Common myeloid progenitor, CD34-positive (primary cell): Measurements from ENCODE around the gene TRIM7.
A peak's percentile ranks its signal among the peaks of the same experiment; 100 is the strongest.

ENCODE experiments used
- CTCF ChIA-PET: fragments of 350-600 bp; sonication (Branson Sonifier 250); formaldehyde crosslinking; loops from one replicate; lab custom pipeline; 2021; ENCODE audit warnings: antibody characterized with exemption; lab: Charles Lee
- POLR2A ChIA-PET: fragments of 350-600 bp; sonication (Branson Sonifier 250); formaldehyde crosslinking; loops from one replicate; lab custom pipeline; 2021; ENCODE audit warnings: antibody characterized with exemption; lab: Charles Lee
- DNase-seq, 3 donors: peaks; one replicate each; pipeline versions ENCODE4 v3.0.0 to v3.0.0-alpha.2; 2013
- H3K27ac ChIP-seq, 2 experiments: 1 replicate in 1 of 2; 2 replicates in 1 of 2; pipeline ENCODE4 v1.7.0; 2013; ENCODE audit warnings: inconsistent platforms in 2 of 2, low read length in 2 of 2, mild to moderate bottlenecking in 2 of 2, low read depth in 1 of 2, moderate library complexity in 1 of 2; ENCODE audit not compliant: severe bottlenecking in 2 of 2, insufficient read depth in 1 of 2, poor library complexity in 1 of 2
- H3K27me3 ChIP-seq, 5 experiments: replicated peaks in 2 of 5; 1 replicate in 3 of 5; 2 replicates in 2 of 5; pipeline versions ENCODE4 v1.6.1 to v1.7.0; 2013; ENCODE audit warnings: low read length in 4 of 5, mild to moderate bottlenecking in 2 of 5, moderate library complexity in 2 of 5, inconsistent platforms in 1 of 5; ENCODE audit not compliant: insufficient read depth in 5 of 5, control insufficient read depth in 4 of 5
- H3K36me3 ChIP-seq, 4 experiments: 1 replicate in 2 of 4; 2 replicates in 2 of 4; pipeline versions ENCODE4 v1.6.1 to v1.7.0; 2013; ENCODE audit warnings: low read length in 3 of 4, control low read depth in 1 of 4, mild to moderate bottlenecking in 1 of 4; ENCODE audit not compliant: control insufficient read depth in 4 of 4, insufficient read depth in 4 of 4
- H3K4me1 ChIP-seq, 4 experiments: 1 replicate in 3 of 4; 2 replicates in 1 of 4; pipeline versions ENCODE4 v1.6.1 to v1.7.1; 2013; ENCODE audit warnings: low read length in 3 of 4, mild to moderate bottlenecking in 3 of 4, control low read depth in 1 of 4, inconsistent platforms in 1 of 4, moderate library complexity in 1 of 4; ENCODE audit not compliant: control insufficient read depth in 4 of 4, insufficient read depth in 4 of 4; ENCODE audit errors: control extremely low read depth in 1 of 4
- H3K4me3 ChIP-seq, 7 experiments: 1 replicate in 4 of 7; 2 replicates in 3 of 7; pipeline versions ENCODE4 v1.5.1 to v1.7.0; 2013; ENCODE audit warnings: mild to moderate bottlenecking in 7 of 7, low read length in 6 of 7, moderate library complexity in 6 of 7, inconsistent platforms in 2 of 7, low read depth in 2 of 7, control low read depth in 1 of 7; ENCODE audit not compliant: insufficient read depth in 4 of 7, control insufficient read depth in 1 of 7; ENCODE audit errors: extremely low read depth in 1 of 7
- H3K9me3 ChIP-seq, 5 experiments: 1 replicate in 4 of 5; 2 replicates in 1 of 5; pipeline versions ENCODE4 v1.6.1 to v1.7.1; 2013; ENCODE audit warnings: low read length in 4 of 5, mild to moderate bottlenecking in 2 of 5, inconsistent platforms in 1 of 5, low read depth in 1 of 5, moderate library complexity in 1 of 5; ENCODE audit not compliant: control insufficient read depth in 4 of 5, insufficient read depth in 2 of 5; ENCODE audit errors: control extremely low read depth in 1 of 5
- WGBS: methylation state at CpG from one replicate; pipeline ENCODE4 v1.1.5; 2013; ENCODE audit not compliant: insufficient coverage; 5-methylcytosine and 5-hydroxymethylcytosine counted together

TRIM7 gene

DNA sequence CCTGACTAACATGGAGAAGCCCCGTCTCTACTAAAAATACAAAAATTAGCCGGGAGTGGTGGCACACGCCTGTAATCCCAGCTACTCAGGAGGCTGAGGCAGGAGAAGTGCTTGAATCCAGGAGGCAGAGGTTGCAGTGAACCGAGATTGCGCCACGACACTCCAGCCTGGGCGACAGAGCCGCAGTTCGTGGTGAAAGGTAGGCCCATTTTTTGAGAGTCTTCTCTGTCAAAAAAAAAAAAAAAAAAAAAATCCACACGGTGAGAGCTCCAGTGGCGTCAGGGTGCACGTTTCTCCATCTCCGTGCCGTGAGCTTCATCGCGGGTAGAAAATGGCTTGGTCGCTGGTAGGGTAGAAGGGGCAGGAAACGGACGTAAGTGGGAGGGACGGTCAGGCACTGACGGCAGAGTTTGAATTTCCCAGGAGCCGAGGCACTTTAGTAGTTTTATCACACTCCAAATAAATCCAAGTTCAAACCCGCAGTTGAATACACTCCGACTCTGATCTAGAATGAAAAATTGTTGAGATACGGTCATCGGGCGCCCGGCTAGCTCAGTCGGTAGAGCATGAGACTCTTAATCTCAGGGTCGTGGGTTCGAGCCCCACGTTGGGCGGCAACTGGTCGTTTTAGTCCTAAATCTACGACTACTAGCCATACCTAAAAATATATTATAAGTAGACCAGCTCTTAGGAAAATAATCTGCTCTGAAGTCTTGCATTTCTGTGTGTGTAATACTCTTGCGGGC, 2.4 kb upstream of the TRIM7 start:
- ChIA-PET CTCF (interaction anchor here (0.8 to 7.2 kb wide), 6 partner anchors 9 to 44 kb away, joined by 3 to 105 read pairs (median 7); partner anchors contain the start of gene TRIM41), POLR2A (interaction anchor here (0.6 to 3.0 kb wide), 5 partner anchors 9 to 19 kb away, joined by 4 to 16 read pairs (median 6); partner anchors contain the start of gene TRIM41)
- DNase-seq, result peak; percentile 86 to 92 (median 91)
- H3K4me1 ChIP-seq, result peaks cover 1 to 41% (median 34%) of the 10 kb centered on the region in 4 experiments
- no peaks in the 10 kb centered on the region for H3K9me3 ChIP-seq
- peaks cover 0 to 34% (median 11%) of the 10 kb centered on the region in 5 experiments for H3K27me3 ChIP-seq
- peak overlapping the region; percentile 38 to 83 (median 73) for H3K4me3 ChIP-seq
- H3K36me3 ChIP-seq, result no peaks in the 10 kb centered on the region
- peak overlapping the region in 1 of 2 experiments; percentile 60 for H3K27ac ChIP-seq
- WGBS, result 0% methylated on average over 24 of the region's 36 CpGs

DNA sequence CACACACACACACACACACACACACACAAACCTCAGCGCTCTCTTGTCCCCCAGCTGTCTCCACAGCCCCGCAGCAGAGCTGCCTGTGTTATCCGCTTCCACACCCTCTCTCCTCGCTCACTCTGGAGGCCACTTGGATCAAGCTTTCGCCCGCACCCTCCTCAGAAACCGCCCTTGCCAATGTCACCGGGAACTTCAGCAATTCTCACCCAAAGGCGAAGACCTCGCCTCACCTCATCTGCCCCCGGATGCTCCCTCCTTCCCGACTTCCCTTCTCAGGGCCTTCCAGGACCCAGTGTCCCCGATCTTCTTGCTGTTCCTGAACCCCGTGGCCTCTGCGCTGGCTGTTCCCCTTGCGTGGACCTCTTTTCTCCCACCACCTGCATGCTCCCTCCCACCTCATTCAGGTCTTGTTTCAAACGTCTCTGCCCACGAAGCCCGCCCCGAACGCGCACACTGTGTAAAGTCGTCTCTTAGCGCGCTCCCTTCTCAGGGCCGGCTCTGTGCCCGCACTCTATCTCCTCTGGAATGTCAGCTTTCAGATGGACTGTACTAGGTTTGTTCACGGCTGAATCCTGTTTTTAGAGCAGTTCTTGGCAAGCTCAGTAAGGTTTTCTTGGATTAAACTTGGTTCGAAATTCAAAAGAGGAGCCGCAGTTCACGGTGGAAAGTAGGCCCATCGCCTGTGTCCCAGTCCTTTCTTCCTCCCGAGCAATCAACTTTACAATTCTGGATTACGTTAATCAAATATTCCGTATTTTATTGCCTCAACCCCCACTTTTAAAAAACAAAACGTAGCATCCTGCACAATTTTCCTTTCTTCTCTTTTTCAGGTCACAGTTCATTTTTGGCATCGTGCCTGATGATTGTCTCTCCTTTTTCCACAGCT, 1.0 kb upstream of the TRIM7 start:
- no peaks in the 10 kb centered on the region for H3K36me3 ChIP-seq
- no peak overlapping the region for H3K27ac ChIP-seq
- peak in 1 of 3 donors; percentile 63 for DNase-seq
- H3K4me1 ChIP-seq, result peaks cover 1 to 41% (median 34%) of the 10 kb centered on the region in 4 experiments
- POLR2A ChIA-PET, result interaction anchor here (0.6 to 3.0 kb wide), 6 partner anchors 11 to 20 kb away, joined by 3 to 16 read pairs (median 6); partner anchors contain the start of gene TRIM41
- H3K4me3 ChIP-seq, result peak overlapping the region; percentile 44 to 83 (median 73)
- CTCF ChIA-PET, result interaction anchor here (1.1 to 7.2 kb wide), 6 partner anchors 9 to 33 kb away, joined by 5 to 105 read pairs (median 7); partner anchors contain the start of gene TRIM41
- no peaks in the 10 kb centered on the region for H3K9me3 ChIP-seq
- WGBS, result under 1% methylated on average over 36 of the region's 37 CpGs
- H3K27me3 ChIP-seq, result peaks cover 0 to 43% (median 13%) of the 10 kb centered on the region in 5 experiments

DNA sequence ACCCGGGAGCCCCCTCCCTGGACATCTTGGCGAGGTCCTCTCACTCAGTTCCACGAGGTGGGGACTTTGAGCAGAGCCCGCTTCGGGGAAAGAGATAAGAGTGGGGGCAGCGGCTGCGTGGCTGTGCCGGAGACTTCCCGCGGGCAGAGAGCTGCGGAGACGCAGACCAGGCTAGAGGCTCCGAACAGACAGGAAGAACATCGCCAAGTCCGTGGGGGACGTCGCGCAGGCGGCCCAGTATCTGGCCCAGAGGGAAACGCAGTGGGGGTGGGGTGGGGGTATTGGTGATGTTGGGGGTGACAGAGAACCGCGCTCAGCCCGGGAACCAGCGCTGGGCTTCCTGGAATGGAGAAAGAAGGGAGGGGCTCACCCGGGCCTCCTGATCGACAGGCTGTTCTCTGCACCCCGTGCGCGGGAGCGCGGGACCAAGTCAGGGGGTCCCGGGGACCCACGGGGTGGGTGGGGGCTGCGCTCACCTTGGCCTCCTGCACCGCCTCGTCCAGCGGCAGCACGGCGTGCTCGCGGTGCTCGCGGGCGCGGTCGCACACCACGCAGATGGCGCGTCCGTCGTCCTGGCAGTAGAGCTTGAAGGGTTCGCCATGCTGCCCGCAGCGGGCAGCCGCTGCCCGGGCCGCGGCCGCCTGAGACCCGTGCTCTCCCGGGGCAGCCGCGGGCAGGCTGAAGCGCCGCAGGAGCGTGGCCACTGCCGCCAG, 727 bp downstream of the TRIM7 start:
- POLR2A ChIA-PET, result interaction anchor here (0.5 to 2.4 kb wide), 4 partner anchors 13 to 16 kb away, joined by 3 to 10 read pairs (median 4); no protein-coding TSS in a partner anchor
- Histone ChIP-seq H3K27ac (no peak overlapping the region), H3K4me1 (peaks cover 1 to 41% (median 34%) of the 10 kb centered on the region in 4 experiments), H3K27me3 (peaks cover 0 to 50% (median 20%) of the 10 kb centered on the region in 5 experiments), H3K9me3 (no peaks in the 10 kb centered on the region), H3K4me3 (peak overlapping the region; percentile 39 to 83 (median 73)), H3K36me3 (no peaks in the 10 kb centered on the region)
- WGBS, result 2% methylated on average over 57 of the region's 67 CpGs
- peak in 1 of 3 donors; percentile 59 for DNase-seq
- CTCF ChIA-PET, result interaction anchor here (1.4 to 7.2 kb wide), 3 partner anchors 14 to 34 kb away, joined by 3 to 105 read pairs (median 9); no protein-coding TSS in a partner anchor

DNA sequence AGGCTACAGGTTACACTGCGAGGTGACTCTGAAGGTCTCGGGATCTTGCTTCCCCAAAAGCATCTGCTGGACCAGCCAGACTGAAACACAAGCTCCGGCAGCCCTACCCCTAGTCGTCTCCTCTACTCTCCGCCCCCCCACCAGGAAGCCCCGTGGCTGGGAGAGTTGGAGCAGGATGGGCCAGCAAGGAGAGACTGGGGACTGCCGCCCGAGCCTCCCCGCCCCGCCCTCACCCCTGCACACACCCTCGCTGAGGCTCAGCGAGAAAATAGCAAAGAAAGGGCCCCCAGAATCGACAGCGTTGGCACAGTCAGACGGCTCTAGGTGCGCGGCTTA, 1.3 kb downstream of the TRIM7 start:
- no peak overlapping the region for H3K27ac ChIP-seq
- POLR2A ChIA-PET, result interaction anchor here (0.5 to 2.4 kb wide), 2 partner anchors 12 to 15 kb away, joined by 3 to 10 read pairs; no protein-coding TSS in a partner anchor
- peaks cover 1 to 41% (median 34%) of the 10 kb centered on the region in 4 experiments for H3K4me1 ChIP-seq
- DNase-seq, result no peak
- CTCF ChIA-PET, result interaction anchor here (1.4 to 7.2 kb wide), 3 partner anchors 13 to 33 kb away, joined by 3 to 105 read pairs (median 9); no protein-coding TSS in a partner anchor
- no peaks in the 10 kb centered on the region for H3K36me3 ChIP-seq
- peak overlapping the region; percentile 37 to 83 (median 73) for H3K4me3 ChIP-seq
- H3K27me3 ChIP-seq, result peaks cover 0 to 50% (median 20%) of the 10 kb centered on the region in 5 experiments
- H3K9me3 ChIP-seq, result no peaks in the 10 kb centered on the region
- 3% methylated on average over 13 of the region's 17 CpGs for WGBS

DNA sequence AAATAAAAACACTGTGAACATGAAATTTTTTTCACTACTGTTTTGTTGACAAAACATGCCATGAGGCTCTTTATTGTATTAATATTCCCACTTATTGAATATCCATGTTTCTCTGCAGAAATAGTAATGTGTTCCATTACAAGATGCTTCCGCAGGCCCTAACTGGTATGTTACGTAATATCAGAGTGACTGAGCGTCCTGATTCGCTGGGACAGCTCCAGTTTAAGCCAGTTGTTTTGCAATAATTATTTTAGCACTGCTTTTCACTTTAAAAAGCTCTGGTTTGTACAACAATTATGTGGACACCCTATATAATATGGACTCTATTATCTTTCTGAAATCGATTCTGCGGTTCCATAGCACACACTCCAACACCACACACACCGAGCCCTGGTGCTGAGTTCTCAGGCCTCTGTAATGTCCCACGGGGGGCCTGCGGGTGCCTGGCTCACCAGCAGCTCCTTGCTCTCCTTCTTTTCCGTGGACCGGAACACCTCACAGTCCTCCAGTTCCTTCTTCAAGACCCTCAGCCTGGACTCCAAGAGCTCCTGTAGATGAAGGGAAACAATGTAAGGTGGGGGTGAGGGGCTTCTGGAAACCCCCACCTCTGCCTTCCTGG, 1.8 kb downstream of the TRIM7 start:
- H3K27me3 ChIP-seq, result peaks cover 0 to 50% (median 20%) of the 10 kb centered on the region in 5 experiments
- 89% methylated on average over 4 of the region's 11 CpGs for WGBS
- DNase-seq, result peak in 1 of 3 donors; percentile 42
- H3K4me1 ChIP-seq, result peaks cover 1 to 41% (median 34%) of the 10 kb centered on the region in 4 experiments
- POLR2A ChIA-PET, result interaction anchor here (0.5 to 2.4 kb wide), 2 partner anchors 12 to 15 kb away, joined by 3 to 10 read pairs; no protein-coding TSS in a partner anchor
- CTCF ChIA-PET, result interaction anchor here (1.4 to 7.2 kb wide), 3 partner anchors 12 to 33 kb away, joined by 3 to 105 read pairs (median 9); no protein-coding TSS in a partner anchor
- H3K36me3 ChIP-seq, result no peaks in the 10 kb centered on the region
- no peak overlapping the region for H3K27ac ChIP-seq
- no peaks in the 10 kb centered on the region for H3K9me3 ChIP-seq
- H3K4me3 ChIP-seq, result peak overlapping the region in 4 of 7 experiments; percentile 37 to 83 (median 73)
